Measurements from ENCODE around the gene C1orf174. TPM values are rescaled to one million over a fixed set of nuclear protein-coding genes. Genes with fewer than 3 reads are reported as not detected.

C1orf174 gene
- polyA plus RNA-seq, 3 donors: 19.1 to 46.0 (median 21.3) TPM

- Histone ChIP-seq H3K79me2 (ENCODE audit: insufficient read depth, low read length) (no peaks in the 10 kb centered on the region), H3K27ac (ENCODE audit: low read depth in 1 of 2, low read length in 2 of 2) (no peak overlapping the region), H3K9ac (ENCODE audit: insufficient read depth, low read length, poor library complexity, severe bottlenecking) (no peak overlapping the region), H3K4me3 (replicated peaks in 1 of 3; ENCODE audit: low read depth in 2 of 3, low read length in 3 of 3) (no peak overlapping the region), H3K4me1 (ENCODE audit: control insufficient read depth in 1 of 2, insufficient read depth in 2 of 2, low read length in 2 of 2) (peaks cover 0 to 8% of the 10 kb centered on the region in 2 donors), H2AFZ (ENCODE audit: insufficient read depth, low read depth, low read length, poor library complexity, severe bottlenecking) (no peak overlapping the region), H4K20me1 (ENCODE audit: insufficient read depth, low read length) (no peaks in the 10 kb centered on the region), H3K4me2 (replicated peaks; ENCODE audit: extremely low read depth, low read length, poor library complexity, severe bottlenecking) (no peak overlapping the region), H3K27me3 (ENCODE audit: control insufficient read depth in 2 of 2, insufficient read depth in 2 of 2, low read length in 2 of 2) (no peaks in the 10 kb centered on the region), H3K36me3 (replicated peaks in 1 of 2; ENCODE audit: control insufficient read depth in 1 of 2, insufficient read depth in 2 of 2, low read length in 2 of 2) (peaks cover 21 to 78% of the 10 kb centered on the region in 2 donors), H3K9me3 (replicated peaks in 1 of 2; ENCODE audit: control insufficient read depth in 1 of 2, insufficient read depth in 1 of 2, low read length in 2 of 2) (peaks cover 7 to 12% of the 10 kb centered on the region in 2 donors)
- WGBS (ENCODE audit: insufficient coverage): 100% methylated on average over 5 of the region's 7 CpGs
- Mint-ChIP-seq H3K27me3 (ENCODE audit: low read depth in 3 of 3) (peaks cover 0 to 6% (median 0%) of the 10 kb centered on the region in 3 donors), H3K4me3 (no peak overlapping the region), H3K9me3 (peaks cover 10 to 16% (median 13%) of the 10 kb centered on the region in 7 donors), H3K36me3 (peaks cover 60 to 67% of the 10 kb centered on the region in 2 donors), H3K27ac (peak overlapping the region in 1 of 7 donors; percentile 0), H3K4me1 (peaks cover 8% of the 10 kb centered on the region)
- no peak for TF ChIP-seq CTCF (IDR thresholded peaks at IDR 0.05)
- no peak for DNase-seq
- intact Hi-C loops (cut with micrococcal nuclease): no loop called here
Observed at GRCh38 chr1:3879099-3879498, 21.0 kb downstream of the C1orf174 start.

GRCh38 chr1:3876716-3877115, 23.4 kb downstream of the C1orf174 start:
- Histone ChIP-seq H3K4me1 (ENCODE audit: control insufficient read depth in 1 of 2, insufficient read depth in 2 of 2, low read length in 2 of 2) (peaks cover 0 to 8% of the 10 kb centered on the region in 2 donors), H3K27ac (ENCODE audit: low read depth in 1 of 2, low read length in 2 of 2) (no peak overlapping the region), H3K9ac (ENCODE audit: insufficient read depth, low read length, poor library complexity, severe bottlenecking) (no peak overlapping the region), H3K79me2 (ENCODE audit: insufficient read depth, low read length) (no peaks in the 10 kb centered on the region), H3K27me3 (ENCODE audit: control insufficient read depth in 2 of 2, insufficient read depth in 2 of 2, low read length in 2 of 2) (no peaks in the 10 kb centered on the region), H3K4me2 (replicated peaks; ENCODE audit: extremely low read depth, low read length, poor library complexity, severe bottlenecking) (no peak overlapping the region), H4K20me1 (ENCODE audit: insufficient read depth, low read length) (no peaks in the 10 kb centered on the region), H3K9me3 (replicated peaks in 1 of 2; ENCODE audit: control insufficient read depth in 1 of 2, insufficient read depth in 1 of 2, low read length in 2 of 2) (peaks cover 7 to 12% of the 10 kb centered on the region in 2 donors), H3K36me3 (replicated peaks in 1 of 2; ENCODE audit: control insufficient read depth in 1 of 2, insufficient read depth in 2 of 2, low read length in 2 of 2) (peaks cover 37 to 86% of the 10 kb centered on the region in 2 donors), H3K4me3 (replicated peaks in 1 of 3; ENCODE audit: low read depth in 2 of 3, low read length in 3 of 3) (no peak overlapping the region), H2AFZ (ENCODE audit: insufficient read depth, low read depth, low read length, poor library complexity, severe bottlenecking) (no peak overlapping the region)
- Mint-ChIP-seq H3K4me1 (peaks cover 8% of the 10 kb centered on the region), H3K27me3 (ENCODE audit: low read depth in 3 of 3) (peaks cover 0 to 6% (median 0%) of the 10 kb centered on the region in 3 donors), H3K36me3 (peaks cover 64 to 81% of the 10 kb centered on the region in 2 donors), H3K4me3 (no peak overlapping the region), H3K27ac (peak overlapping the region in 1 of 7 donors; percentile 47), H3K9me3 (peaks cover 11 to 18% (median 13%) of the 10 kb centered on the region in 7 donors)
- intact Hi-C loops (cut with micrococcal nuclease): no loop called here
- 97% methylated on average over 11 of the region's 16 CpGs for WGBS (ENCODE audit: insufficient coverage)
- no peak for TF ChIP-seq CTCF (IDR thresholded peaks at IDR 0.05)
- DNase-seq: no peak
